ENCODE measurements around the gene CDON.

- TF ChIP-seq CTCF (IDR thresholded peaks at IDR 0.05) (no peak), POLR2AphosphoS5 (IDR thresholded peaks at IDR 0.05) (no peak)
Measured at GRCh38 chr11:125930076-125930450, 132.6 kb downstream of the CDON start.
